Panc1 (cell line): Measurements from ENCODE around the gene SYNC. TPM values are rescaled to one million over a fixed set of nuclear protein-coding genes. Genes with fewer than 3 reads are reported as not detected.

Source experiments
- ATAC-seq: fragments of 200-7000 bp; cut with Tn5 transposase; 2 replicates; pipeline ENCODE4 v1.9.1; 2020; ENCODE audit warnings: mild to moderate bottlenecking, moderate library complexity
- BruUV-seq: library from RNA; stranded (reverse); fragments of 400-500 nt; replicated peaks from 2 replicates; lab custom pipeline; 2021; lab: Mats Ljungman, UMichigan
- CTCF ChIA-PET: fragments of 300-600 bp; sonication (Branson Sonifier 250); formaldehyde crosslinking; loops from one replicate; lab custom pipeline; 2022; ENCODE audit warnings: antibody characterized with exemption; lab: Charles Lee
- POLR2A ChIA-PET: fragments of 300-600 bp; sonication (Branson Sonifier 250); formaldehyde crosslinking; loops from one replicate; lab custom pipeline; 2022; ENCODE audit warnings: antibody characterized with exemption; lab: Charles Lee
- DNase-seq: peaks from one replicate; pipeline ENCODE4 v3.0.0-alpha.2; 2010; ENCODE audit warnings: low read depth, low spot score
- H3K27ac ChIP-seq: 2 replicates; pipeline ENCODE4 v1.5.1; 2011; ENCODE audit warnings: mild to moderate bottlenecking, low read length, inconsistent platforms
- H3K27me3 ChIP-seq: fragments of 200-500 bp; sonication (Bioruptor generic); 2 replicates; pipeline ENCODE4 v1.6.0; 2014; ENCODE audit warnings: low read length, inconsistent platforms; ENCODE audit not compliant: control insufficient read depth, insufficient read depth
- H3K36me3 ChIP-seq: fragments of 200-500 bp; sonication (Bioruptor generic); 2 replicates; pipeline ENCODE4 v1.5.1; 2014; ENCODE audit warnings: inconsistent platforms, mild to moderate bottlenecking, low read length, moderate library complexity; ENCODE audit not compliant: control insufficient read depth, insufficient read depth
- H3K4me1 ChIP-seq: 2 replicates; pipeline ENCODE4 v1.5.1; 2011; ENCODE audit warnings: inconsistent platforms, mild to moderate bottlenecking, low read length, moderate library complexity; ENCODE audit not compliant: control insufficient read depth, insufficient read depth
- H3K4me3 ChIP-seq, 2 experiments: 2 replicates each; pipeline ENCODE4 v1.5.1; 2011 to 2012; ENCODE audit warnings: low read depth in 2 of 2, low read length in 2 of 2, mild to moderate bottlenecking in 2 of 2, inconsistent platforms in 1 of 2, moderate library complexity in 1 of 2
- H3K9me3 ChIP-seq: fragments of 200-500 bp; sonication (Bioruptor generic); 2 replicates; pipeline ENCODE4 v1.5.1; 2014; ENCODE audit warnings: low read depth, mild to moderate bottlenecking, inconsistent platforms, low read length, moderate library complexity; ENCODE audit not compliant: control insufficient read depth, insufficient read depth
- CTCF ChIP-seq: fragments of 450-650 bp; IDR thresholded peaks from 2 replicates; pipeline ENCODE4 v1.5.1; 2017; ENCODE audit warnings: mild to moderate bottlenecking
- POLR2AphosphoS5 ChIP-seq: IDR thresholded peaks from 2 replicates; pipeline ENCODE4 v1.6.1; 2012; ENCODE audit warnings: mild to moderate bottlenecking, low read depth, low read length, moderate library complexity
- SIN3A ChIP-seq: IDR thresholded peaks from 2 replicates; pipeline ENCODE4 v1.6.1; 2012; ENCODE audit warnings: low read depth, mild to moderate bottlenecking, low read length, moderate library complexity, borderline replicate concordance; ENCODE audit not compliant: insufficient read depth
- TCF7L2 ChIP-seq: IDR thresholded peaks from 2 replicates; pipeline ENCODE4 v1.6.1; 2011; ENCODE audit warnings: mild to moderate bottlenecking, low read depth, low read length, inconsistent platforms
- in situ Hi-C: cut with HindIII; loops from 2 replicates; pipeline ENCODE4 v1.10.0; 2016; ENCODE audit warnings: low sequenced_read_pairs, low pct_unique_long_range_greater_than_20kb
- intact Hi-C: fragments of 100-400 bp; cut with micrococcal nuclease; formaldehyde crosslinking; loops from one replicate; pipeline ENCODE4 v1.10.0; 2022; ENCODE audit not compliant: unreplicated experiment
- total RNA-seq: library from RNA; stranded (reverse); gene quantifications from one replicate; pipeline ENCODE4 v1.2.1, GENCODE V29; 2021; ENCODE audit not compliant: unreplicated experiment
- TF ChIP-seq, protein P1 (sequence below), 2 experiments: IDR thresholded peaks; 2 replicates each; pipeline ENCODE4 v1.6.1; 2011 to 2012; ENCODE audit warnings: low read depth in 2 of 2, control low read depth in 1 of 2, low read length in 1 of 2, mild to moderate bottlenecking in 1 of 2, moderate library complexity in 1 of 2; ENCODE audit not compliant: insufficient read depth in 1 of 2

The SYNC gene
- total RNA-seq, 1 experiment from 2014 or later = 1.3 TPM

GRCh38 chr1:32717503-32717902 is 14.9 kb upstream of the SYNC start:
- intact Hi-C loops = no loop called here
- BruUV-seq = no TSS peak
- H3K36me3 ChIP-seq = no peaks in the 10 kb centered on the region
- no peak overlapping the region for H3K27ac ChIP-seq
- no peaks in the 10 kb centered on the region for H3K9me3 ChIP-seq
- ATAC-seq = no peak
- TF ChIP-seq, protein P1, sequence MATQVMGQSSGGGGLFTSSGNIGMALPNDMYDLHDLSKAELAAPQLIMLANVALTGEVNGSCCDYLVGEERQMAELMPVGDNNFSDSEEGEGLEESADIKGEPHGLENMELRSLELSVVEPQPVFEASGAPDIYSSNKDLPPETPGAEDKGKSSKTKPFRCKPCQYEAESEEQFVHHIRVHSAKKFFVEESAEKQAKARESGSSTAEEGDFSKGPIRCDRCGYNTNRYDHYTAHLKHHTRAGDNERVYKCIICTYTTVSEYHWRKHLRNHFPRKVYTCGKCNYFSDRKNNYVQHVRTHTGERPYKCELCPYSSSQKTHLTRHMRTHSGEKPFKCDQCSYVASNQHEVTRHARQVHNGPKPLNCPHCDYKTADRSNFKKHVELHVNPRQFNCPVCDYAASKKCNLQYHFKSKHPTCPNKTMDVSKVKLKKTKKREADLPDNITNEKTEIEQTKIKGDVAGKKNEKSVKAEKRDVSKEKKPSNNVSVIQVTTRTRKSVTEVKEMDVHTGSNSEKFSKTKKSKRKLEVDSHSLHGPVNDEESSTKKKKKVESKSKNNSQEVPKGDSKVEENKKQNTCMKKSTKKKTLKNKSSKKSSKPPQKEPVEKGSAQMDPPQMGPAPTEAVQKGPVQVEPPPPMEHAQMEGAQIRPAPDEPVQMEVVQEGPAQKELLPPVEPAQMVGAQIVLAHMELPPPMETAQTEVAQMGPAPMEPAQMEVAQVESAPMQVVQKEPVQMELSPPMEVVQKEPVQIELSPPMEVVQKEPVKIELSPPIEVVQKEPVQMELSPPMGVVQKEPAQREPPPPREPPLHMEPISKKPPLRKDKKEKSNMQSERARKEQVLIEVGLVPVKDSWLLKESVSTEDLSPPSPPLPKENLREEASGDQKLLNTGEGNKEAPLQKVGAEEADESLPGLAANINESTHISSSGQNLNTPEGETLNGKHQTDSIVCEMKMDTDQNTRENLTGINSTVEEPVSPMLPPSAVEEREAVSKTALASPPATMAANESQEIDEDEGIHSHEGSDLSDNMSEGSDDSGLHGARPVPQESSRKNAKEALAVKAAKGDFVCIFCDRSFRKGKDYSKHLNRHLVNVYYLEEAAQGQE (IDR thresholded peaks at IDR 0.05; ENCODE audit: insufficient read depth in 1 of 2, low read depth in 2 of 2, low read length in 1 of 2) = no peak
- TF ChIP-seq TCF7L2 = no peak
- no peaks in the 10 kb centered on the region for H3K27me3 ChIP-seq
- no peak overlapping the region for H3K4me3 ChIP-seq
- ChIA-PET POLR2A (no interaction called here), CTCF (interaction anchor here (0.6 kb wide), 1 partner anchor 28 kb away, joined by 3 read pairs; no protein-coding TSS in a partner anchor)
- in situ Hi-C loops = loop anchor here (10.0 kb wide), 1 partner anchor 47 kb away; no protein-coding TSS in a partner anchor
- peaks cover 5% of the 10 kb centered on the region; the same call in 1 of the 2 replicates for H3K4me1 ChIP-seq
- no peak for DNase-seq

DNA sequence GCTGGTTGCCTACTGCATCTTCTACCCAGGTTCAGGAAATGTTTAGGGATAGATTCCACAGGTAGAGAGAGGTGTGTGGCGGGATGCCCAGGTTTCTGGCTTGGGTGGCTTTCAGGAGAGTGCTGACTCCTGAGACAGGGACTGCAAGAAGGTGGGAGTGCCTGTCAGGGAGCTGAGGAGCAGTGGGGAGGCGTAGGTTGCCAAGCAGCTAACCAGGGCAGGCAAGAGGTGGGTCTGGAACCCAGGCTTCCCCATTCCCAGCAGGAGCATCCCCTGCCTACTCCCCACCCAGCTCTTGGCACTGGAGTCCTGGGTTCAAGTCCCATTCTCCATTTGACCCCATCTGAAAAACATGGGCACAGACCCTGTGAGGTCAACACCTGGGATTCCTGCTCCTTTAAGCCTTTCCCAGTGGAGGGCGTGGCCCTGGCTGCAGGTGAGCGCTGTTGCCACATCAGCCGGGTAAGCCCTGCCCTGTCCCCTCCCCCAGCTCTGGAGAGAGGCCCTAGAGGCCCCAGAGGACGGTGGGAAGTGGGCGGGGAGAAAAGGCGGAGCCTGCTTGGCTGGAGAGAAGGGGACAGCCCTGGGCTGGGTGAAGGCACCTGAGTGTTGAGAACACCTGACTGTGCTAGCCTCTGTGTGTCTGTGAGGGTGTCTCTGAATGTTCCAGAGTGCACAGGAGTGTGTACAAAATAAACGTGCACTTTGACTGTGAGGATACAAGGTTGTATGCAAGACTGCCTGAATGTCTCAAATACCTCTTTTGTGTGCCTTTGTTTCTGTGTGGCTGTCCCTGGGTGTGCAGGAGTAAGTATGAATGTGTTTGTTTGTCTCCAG is 14.0 kb upstream of the SYNC start:
- in situ Hi-C loops (loop anchor here (10.0 kb wide), 1 partner anchor 48 kb away; no protein-coding TSS in a partner anchor), intact Hi-C loops (no loop called here)
- no TSS peak for BruUV-seq
- ATAC-seq (peak; percentile 67), DNase-seq (no peak)
- no peak overlapping the region for H3K4me3 ChIP-seq
- ChIA-PET POLR2A (no interaction called here), CTCF (no interaction called here)
- no peak overlapping the region; the same call in 1 of the 2 replicates for H3K27ac ChIP-seq
- no peaks in the 10 kb centered on the region for H3K9me3 ChIP-seq
- peaks cover 5% of the 10 kb centered on the region; the same call in 1 of the 2 replicates for H3K4me1 ChIP-seq
- TF ChIP-seq, protein P1 (IDR thresholded peaks at IDR 0.05; ENCODE audit: insufficient read depth in 1 of 2, low read depth in 2 of 2, low read length in 1 of 2) = no peak
- TF ChIP-seq SIN3A = no peak
- TF ChIP-seq TCF7L2 = no peak
- TF ChIP-seq POLR2AphosphoS5 = no peak
- no peak for TF ChIP-seq CTCF
- H3K27me3 ChIP-seq = no peaks in the 10 kb centered on the region
- H3K36me3 ChIP-seq = no peaks in the 10 kb centered on the region
